NCI-H2029 treated with DMSO at 0.1 percent for 48 hours (cell line): ENCODE data around the gene HOXD3.

Experiments used
- DNase-seq: peaks from one replicate; lab custom pipeline; 2025; lab: John Stamatoyannopoulos, UW

Gene HOXD3

DNA sequence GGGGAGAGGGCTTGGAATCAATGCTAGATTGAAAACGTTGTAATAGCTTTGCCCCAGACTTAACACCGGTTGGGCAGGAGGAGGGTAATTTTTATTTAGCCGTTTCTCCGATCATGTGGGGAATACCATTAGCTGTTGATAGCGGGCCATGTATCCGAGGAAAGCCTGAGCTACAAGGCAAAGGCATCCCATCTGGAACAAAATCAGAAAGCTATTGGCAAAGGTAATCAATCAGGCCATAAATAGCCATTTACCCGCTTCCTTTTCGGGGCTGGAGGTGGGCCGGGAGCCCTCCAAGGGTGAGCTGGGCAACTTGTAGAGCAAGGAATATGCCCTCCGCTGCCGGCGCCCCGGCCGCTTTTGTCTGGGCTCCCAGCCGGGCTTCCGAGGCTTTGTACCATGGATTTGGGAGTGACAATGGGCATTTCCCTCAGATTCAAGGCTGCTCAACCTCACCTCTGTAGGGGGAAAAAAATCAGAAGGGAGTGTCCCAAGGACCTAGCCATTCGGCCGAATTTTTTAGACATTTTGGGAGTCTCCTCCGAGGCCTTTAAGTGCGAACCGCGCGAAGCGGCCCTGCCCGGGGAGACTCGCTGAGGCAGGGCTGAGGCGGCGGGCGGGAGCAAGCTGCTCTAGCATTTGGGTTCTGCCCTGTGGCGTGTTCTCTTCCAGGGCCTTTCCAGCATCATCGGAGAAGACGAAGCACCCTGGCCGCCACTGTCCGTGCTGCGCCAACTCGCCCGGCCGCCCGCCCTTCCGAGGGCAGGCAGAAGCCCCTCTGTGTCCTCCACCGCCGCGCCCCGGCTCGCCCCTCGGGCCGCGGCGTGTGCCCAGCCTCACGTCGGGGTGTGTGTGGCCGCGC is 35.7 kb upstream of the HOXD3 start:
- no peak for DNase-seq

DNA sequence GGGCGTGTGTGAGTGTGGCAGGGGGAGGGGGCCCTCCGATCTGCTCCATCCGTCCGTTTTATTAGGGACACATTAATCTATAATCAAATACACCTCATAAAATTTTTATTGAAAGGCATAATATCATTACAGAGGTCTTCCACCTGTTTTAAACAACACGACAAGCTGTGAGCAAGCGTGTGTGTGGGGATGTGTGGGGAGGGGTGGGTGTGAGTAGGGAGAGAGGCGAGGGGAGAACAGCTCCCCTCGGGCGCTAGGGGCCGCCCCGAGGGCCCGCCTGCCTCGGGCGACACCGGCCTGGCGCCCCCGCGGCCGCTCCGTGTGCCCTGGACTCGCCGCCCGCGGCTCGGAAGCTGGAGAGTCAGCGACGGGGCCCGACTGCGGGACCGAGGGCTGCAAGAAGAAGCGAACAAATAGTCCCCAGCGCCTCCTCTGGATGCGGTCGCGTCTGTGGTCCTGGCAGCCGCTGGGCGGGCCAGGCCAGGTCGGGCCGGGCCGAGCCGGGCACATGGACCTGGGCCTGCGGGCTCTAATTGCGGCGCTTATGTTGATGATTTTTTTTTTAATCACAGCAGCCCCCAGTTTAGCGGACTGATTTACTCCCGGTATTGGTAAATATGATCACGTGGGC is 34.9 kb upstream of the HOXD3 start:
- DNase-seq: no peak

GRCh38 chr2:176122683-176123410 is 34.3 kb upstream of the HOXD3 start, which contains the start of gene HOXD9:
HOXD9 (plus strand) TSS chr2:176122719; CDS start chr2:176122769, 50 bp downstream.
- no peak for DNase-seq

DNA sequence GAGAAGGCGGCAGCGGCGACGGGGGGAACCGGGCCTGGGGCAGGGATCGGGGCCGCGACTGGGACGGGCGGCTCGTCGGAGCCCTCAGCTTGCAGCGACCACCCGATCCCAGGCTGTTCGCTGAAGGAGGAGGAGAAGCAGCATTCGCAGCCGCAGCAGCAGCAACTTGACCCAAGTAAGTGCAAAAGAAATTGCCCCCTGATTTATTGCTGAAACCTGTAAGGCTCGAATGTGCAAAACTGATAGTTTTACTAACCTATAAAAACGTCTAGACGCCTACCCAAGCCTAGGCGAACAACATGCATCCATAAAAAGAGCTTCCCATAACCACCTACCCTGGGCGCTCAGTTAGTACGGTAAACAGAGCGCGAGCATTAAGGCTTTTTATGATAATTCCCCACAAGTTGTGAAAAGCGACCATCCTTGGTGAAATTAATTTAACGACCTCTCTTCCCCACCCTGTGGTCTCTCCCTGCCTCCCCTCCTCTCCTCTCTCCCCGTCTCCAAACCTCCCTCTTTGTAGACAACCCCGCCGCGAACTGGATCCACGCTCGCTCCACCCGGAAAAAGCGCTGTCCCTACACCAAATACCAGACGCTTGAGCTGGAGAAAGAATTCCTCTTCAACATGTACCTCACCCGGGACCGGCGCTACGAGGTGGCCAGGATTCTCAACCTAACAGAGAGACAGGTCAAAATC is 33.5 kb upstream of the HOXD3 start:
- DNase-seq: no peak

DNA sequence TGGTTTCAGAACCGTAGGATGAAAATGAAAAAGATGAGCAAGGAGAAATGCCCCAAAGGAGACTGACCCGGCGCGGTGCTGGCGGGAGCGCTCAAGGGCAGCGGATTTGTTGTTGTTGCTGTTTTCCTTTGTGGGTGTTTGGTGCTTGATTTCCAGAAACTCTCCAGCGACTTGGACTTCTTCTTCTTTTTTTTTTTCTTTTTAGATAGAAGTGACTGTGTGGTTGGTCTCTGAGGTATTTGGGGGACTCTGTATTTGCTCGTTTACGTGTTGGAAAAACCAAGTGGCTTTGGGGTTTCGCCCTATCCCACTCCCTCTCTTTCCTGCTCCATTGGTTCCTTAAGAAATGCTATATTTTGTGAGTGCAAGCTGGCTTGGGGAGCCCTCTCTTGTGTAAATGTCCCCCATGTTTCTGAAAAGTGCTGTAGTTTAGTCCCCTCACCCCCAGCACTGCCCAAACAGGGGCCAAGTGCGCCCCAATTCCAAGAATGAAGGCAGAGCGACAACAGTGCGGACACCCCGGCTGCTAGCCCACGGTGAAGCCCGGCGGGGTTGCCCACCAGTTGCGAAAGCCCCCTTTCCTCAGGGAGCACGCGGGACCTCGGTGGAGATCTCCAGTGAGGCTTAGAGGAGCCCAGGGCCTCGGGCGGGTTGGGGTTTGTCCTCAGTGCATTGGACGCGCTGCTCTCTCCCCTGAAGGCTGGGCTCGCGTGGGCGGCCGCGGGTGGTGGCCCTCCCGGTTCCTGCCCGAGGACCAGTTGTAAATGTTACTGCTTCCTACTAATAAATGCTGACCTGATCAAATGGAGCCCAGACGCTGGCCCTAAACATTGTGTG is 32.8 kb upstream of the HOXD3 start:
- no peak for DNase-seq

GRCh38 chr2:176124947-176125771 is 31.9 kb upstream of the HOXD3 start:
- DNase-seq: no peak

GRCh38 chr2:176125772-176126054 is 31.4 kb upstream of the HOXD3 start:
- no peak for DNase-seq

DNA sequence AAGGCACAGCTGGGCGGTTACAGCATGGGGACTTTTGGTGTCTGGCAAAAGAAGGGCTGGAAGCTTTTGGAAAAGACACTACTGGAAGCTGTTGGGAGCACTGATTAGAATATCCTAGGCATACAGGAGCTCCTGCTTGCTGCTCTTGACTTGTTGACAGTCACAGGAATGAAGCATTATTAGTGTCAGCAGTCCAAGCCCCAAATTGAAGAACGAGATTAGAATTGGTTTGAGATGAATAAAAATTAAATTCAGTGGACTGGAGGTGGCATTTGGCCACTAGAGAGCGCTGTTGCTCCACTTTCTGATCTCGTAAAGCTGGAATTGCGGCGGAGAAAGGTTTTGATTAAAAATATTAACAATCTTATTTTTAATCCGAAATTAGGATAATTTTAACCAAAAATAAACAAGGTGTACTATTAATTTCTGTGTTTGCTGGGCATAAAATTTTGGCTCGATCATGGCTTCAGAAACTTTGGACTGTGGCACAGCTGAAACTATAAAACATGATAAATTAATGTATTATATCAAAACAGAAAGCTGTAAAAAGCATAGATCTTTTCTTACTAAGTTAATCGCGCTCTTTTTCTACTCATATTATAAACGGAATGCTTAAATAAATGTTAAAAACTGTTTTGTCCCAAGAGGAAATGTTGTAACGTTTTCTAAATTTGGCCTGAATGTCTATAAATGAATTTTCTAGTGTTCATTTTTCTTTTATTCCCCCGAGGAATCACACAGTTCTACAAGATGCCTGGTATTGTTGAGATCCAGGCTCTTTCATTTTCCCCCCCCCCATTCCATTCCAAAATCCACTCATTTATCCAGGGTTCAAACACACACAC is 30.0 kb upstream of the HOXD3 start:
- DNase-seq: peak; percentile 65

- no peak for DNase-seq
Measured at GRCh38 chr2:176127774-176128072, 29.4 kb upstream of the HOXD3 start.

- peak; percentile 79 for DNase-seq
Measured at GRCh38 chr2:176128172-176128981, 28.7 kb upstream of the HOXD3 start.

DNA sequence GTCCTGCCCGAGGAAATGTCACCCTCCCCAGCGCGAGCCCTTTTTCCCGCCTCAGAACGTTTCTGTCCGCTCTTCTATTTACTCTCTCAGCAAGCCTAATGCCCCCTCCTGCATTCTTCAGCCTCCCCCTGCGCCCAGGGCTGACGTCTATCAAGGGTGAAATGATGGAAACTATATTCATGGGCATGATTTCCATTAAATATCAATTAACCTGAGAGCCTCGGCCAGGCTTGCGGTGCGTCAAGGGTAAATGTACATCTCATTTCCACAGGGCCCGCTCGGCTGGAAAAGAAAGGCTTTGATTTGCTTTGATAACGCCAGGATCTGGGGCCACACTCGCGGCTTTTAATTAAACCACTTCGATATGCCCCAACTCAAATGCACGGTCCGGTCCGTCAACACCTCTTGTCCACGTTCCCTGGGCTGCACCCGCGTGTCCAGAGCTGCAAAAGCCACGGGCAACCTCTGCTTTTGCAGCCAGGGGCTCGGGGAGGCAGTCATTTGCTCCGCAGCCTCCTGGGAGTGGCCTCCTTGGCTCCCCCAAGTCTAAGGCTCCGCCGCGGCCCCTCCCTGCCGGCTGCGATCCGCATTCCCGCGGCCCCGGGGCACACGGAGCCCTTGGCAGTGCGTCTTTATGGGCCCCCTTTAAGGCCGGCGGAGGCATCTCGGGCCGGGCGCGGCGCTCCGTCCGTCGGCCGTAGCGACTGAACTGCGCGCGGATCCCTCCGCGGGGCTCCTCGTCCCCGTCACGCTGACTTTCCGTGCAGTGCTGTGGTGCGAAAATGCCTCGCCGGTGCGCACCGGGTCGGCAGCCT is 27.9 kb upstream of the HOXD3 start, which contains the start of gene HOXD8:
HOXD8 (plus strand) TSS at position 724 of the 815 bp plus-strand sequence. CDS start 662 bp downstream, outside the sequence.
- DNase-seq: peak; percentile 79

- DNase-seq: no peak
Measured at GRCh38 chr2:176129813-176130146, 27.3 kb upstream of the HOXD3 start.

GRCh38 chr2:176130147-176130956 is 26.8 kb upstream of the HOXD3 start:
- DNase-seq: peak; percentile 31

GRCh38 chr2:176130957-176131847 is 25.9 kb upstream of the HOXD3 start:
- DNase-seq: no peak

GRCh38 chr2:176131848-176132158 is 25.3 kb upstream of the HOXD3 start:
- no peak for DNase-seq
